SKM-1 (cell line): ENCODE results near the gene HEXD.
"Not testable (repeated sequence)": the region's sequence is repeated elsewhere in the genome, so short reads cannot be mapped to it uniquely, and the experiment has no call there.

Source experiments
- DNase-seq: peaks from one replicate; lab custom pipeline; 2025; ENCODE audit not compliant: unreplicated experiment; lab: John Stamatoyannopoulos, UW

Gene HEXD

GRCh38 chr17:82418001-82418986, at the start of gene HEXD, which contains the start of gene OGFOD3:
Gene HEXD (plus strand): TSS chr17:82418347. CDS start chr17:82419800, 1,453 bp downstream.
Gene OGFOD3 (minus strand): TSS chr17:82418586. CDS start chr17:82418485, 101 bp downstream.
- peak; percentile 77 for DNase-seq

GRCh38 chr17:82369211-82369610, 48.9 kb upstream of the HEXD start:
- DNase-seq = no peak

GRCh38 chr17:82370471-82371332, 47.4 kb upstream of the HEXD start:
- DNase-seq = no peak

- no peak for DNase-seq
Observed at GRCh38 chr17:82371333-82372248, 46.6 kb upstream of the HEXD start, which contains the start of gene UTS2R. Gene UTS2R (plus strand): TSS chr17:82371765. CDS start chr17:82374325, 2,560 bp downstream.

- DNase-seq = no peak
Observed at GRCh38 chr17:82372249-82373071, 45.7 kb upstream of the HEXD start.

- not testable (repeated sequence) for DNase-seq
Observed at GRCh38 chr17:82373072-82373452, 45.1 kb upstream of the HEXD start.

GRCh38 chr17:82373731-82374625, 44.2 kb upstream of the HEXD start:
- no peak for DNase-seq

- DNase-seq = no peak
Observed at GRCh38 chr17:82374626-82375331, 43.4 kb upstream of the HEXD start.

GRCh38 chr17:82375359-82376041, 42.6 kb upstream of the HEXD start:
- DNase-seq = no peak

- DNase-seq = no peak
Observed at GRCh38 chr17:82376042-82376730, 42.0 kb upstream of the HEXD start.

GRCh38 chr17:82377294-82377693, 40.9 kb upstream of the HEXD start:
- not testable (repeated sequence) for DNase-seq

- no peak for DNase-seq
Observed at GRCh38 chr17:82377924-82378740, 40.0 kb upstream of the HEXD start.

GRCh38 chr17:82378741-82379021, 39.5 kb upstream of the HEXD start:
- no peak for DNase-seq

GRCh38 chr17:82380860-82381702, 37.1 kb upstream of the HEXD start:
- DNase-seq = no peak

- DNase-seq = not testable (repeated sequence)
Observed at GRCh38 chr17:82381703-82382009, 36.5 kb upstream of the HEXD start.
